ENCODE data around the gene PTPRZ1. TPM values are rescaled to one million over a fixed set of nuclear protein-coding genes. Genes with fewer than 3 reads are reported as not detected.

The PTPRZ1 gene
- total RNA-seq, 1 experiment from 2014 or later, result 105 TPM

- DNase-seq (ENCODE audit: low spot score) (no peak), ATAC-seq (no peak)
- Mint-ChIP-seq H3K27me3 (ENCODE audit: low read depth) (no peaks in the 10 kb centered on the region), H3K4me1 (peaks cover 84% of the 10 kb centered on the region), H3K36me3 (peaks cover 4% of the 10 kb centered on the region), H3K9me3 (no peaks in the 10 kb centered on the region), H3K27ac (peak overlapping the region; percentile 79), H3K4me3 (no peak overlapping the region)
- TF ChIP-seq, protein P1, sequence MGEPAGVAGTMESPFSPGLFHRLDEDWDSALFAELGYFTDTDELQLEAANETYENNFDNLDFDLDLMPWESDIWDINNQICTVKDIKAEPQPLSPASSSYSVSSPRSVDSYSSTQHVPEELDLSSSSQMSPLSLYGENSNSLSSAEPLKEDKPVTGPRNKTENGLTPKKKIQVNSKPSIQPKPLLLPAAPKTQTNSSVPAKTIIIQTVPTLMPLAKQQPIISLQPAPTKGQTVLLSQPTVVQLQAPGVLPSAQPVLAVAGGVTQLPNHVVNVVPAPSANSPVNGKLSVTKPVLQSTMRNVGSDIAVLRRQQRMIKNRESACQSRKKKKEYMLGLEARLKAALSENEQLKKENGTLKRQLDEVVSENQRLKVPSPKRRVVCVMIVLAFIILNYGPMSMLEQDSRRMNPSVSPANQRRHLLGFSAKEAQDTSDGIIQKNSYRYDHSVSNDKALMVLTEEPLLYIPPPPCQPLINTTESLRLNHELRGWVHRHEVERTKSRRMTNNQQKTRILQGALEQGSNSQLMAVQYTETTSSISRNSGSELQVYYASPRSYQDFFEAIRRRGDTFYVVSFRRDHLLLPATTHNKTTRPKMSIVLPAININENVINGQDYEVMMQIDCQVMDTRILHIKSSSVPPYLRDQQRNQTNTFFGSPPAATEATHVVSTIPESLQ (CRISPR knock-in tag; IDR thresholded peaks at IDR 0.05), result no peak
- TF ChIP-seq TP53 (CRISPR knock-in tag; IDR thresholded peaks at IDR 0.05) (no peak), ZNF416 (CRISPR knock-in tag; IDR thresholded peaks at IDR 0.05) (no peak), ZBTB21 (CRISPR knock-in tag; IDR thresholded peaks at IDR 0.05; ENCODE audit: borderline replicate concordance) (no peak), NFE2L1 (CRISPR knock-in tag; IDR thresholded peaks at IDR 0.05) (no peak), RELA (CRISPR knock-in tag; IDR thresholded peaks at IDR 0.05; ENCODE audit: borderline replicate concordance) (no peak), ZNF317 (CRISPR knock-in tag; IDR thresholded peaks at IDR 0.05; ENCODE audit: borderline replicate concordance, low read depth) (no peak), AFF4 (CRISPR knock-in tag; IDR thresholded peaks at IDR 0.05; ENCODE audit: borderline replicate concordance) (no peak), OVOL2 (CRISPR knock-in tag; IDR thresholded peaks at IDR 0.05; ENCODE audit: borderline replicate concordance) (no peak), ZNF219 (CRISPR knock-in tag; IDR thresholded peaks at IDR 0.05; ENCODE audit: borderline replicate concordance) (no peak), ZNF423 (CRISPR knock-in tag; IDR thresholded peaks at IDR 0.05) (no peak), GABPB1 (CRISPR knock-in tag; IDR thresholded peaks at IDR 0.05) (no peak), FOXJ3 (CRISPR knock-in tag; IDR thresholded peaks at IDR 0.05; ENCODE audit: borderline replicate concordance) (no peak), E2F4 (CRISPR knock-in tag; IDR thresholded peaks at IDR 0.05; ENCODE audit: borderline replicate concordance, low read depth) (no peak), SMAD3 (CRISPR knock-in tag; IDR thresholded peaks at IDR 0.05; ENCODE audit: borderline replicate concordance) (no peak)
- TF ChIP-seq, protein P2, sequence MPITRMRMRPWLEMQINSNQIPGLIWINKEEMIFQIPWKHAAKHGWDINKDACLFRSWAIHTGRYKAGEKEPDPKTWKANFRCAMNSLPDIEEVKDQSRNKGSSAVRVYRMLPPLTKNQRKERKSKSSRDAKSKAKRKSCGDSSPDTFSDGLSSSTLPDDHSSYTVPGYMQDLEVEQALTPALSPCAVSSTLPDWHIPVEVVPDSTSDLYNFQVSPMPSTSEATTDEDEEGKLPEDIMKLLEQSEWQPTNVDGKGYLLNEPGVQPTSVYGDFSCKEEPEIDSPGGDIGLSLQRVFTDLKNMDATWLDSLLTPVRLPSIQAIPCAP (CRISPR knock-in tag; IDR thresholded peaks at IDR 0.05), result no peak
- TF ChIP-seq, protein P3, sequence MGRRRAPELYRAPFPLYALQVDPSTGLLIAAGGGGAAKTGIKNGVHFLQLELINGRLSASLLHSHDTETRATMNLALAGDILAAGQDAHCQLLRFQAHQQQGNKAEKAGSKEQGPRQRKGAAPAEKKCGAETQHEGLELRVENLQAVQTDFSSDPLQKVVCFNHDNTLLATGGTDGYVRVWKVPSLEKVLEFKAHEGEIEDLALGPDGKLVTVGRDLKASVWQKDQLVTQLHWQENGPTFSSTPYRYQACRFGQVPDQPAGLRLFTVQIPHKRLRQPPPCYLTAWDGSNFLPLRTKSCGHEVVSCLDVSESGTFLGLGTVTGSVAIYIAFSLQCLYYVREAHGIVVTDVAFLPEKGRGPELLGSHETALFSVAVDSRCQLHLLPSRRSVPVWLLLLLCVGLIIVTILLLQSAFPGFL (CRISPR knock-in tag; IDR thresholded peaks at IDR 0.05; ENCODE audit: borderline replicate concordance), result no peak
- TF ChIP-seq, protein P4, sequence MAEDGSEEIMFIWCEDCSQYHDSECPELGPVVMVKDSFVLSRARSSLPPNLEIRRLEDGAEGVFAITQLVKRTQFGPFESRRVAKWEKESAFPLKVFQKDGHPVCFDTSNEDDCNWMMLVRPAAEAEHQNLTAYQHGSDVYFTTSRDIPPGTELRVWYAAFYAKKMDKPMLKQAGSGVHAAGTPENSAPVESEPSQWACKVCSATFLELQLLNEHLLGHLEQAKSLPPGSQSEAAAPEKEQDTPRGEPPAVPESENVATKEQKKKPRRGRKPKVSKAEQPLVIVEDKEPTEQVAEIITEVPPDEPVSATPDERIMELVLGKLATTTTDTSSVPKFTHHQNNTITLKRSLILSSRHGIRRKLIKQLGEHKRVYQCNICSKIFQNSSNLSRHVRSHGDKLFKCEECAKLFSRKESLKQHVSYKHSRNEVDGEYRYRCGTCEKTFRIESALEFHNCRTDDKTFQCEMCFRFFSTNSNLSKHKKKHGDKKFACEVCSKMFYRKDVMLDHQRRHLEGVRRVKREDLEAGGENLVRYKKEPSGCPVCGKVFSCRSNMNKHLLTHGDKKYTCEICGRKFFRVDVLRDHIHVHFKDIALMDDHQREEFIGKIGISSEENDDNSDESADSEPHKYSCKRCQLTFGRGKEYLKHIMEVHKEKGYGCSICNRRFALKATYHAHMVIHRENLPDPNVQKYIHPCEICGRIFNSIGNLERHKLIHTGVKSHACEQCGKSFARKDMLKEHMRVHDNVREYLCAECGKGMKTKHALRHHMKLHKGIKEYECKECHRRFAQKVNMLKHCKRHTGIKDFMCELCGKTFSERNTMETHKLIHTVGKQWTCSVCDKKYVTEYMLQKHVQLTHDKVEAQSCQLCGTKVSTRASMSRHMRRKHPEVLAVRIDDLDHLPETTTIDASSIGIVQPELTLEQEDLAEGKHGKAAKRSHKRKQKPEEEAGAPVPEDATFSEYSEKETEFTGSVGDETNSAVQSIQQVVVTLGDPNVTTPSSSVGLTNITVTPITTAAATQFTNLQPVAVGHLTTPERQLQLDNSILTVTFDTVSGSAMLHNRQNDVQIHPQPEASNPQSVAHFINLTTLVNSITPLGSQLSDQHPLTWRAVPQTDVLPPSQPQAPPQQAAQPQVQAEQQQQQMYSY (CRISPR knock-in tag; IDR thresholded peaks at IDR 0.05), result no peak
- TF ChIP-seq, protein P5, sequence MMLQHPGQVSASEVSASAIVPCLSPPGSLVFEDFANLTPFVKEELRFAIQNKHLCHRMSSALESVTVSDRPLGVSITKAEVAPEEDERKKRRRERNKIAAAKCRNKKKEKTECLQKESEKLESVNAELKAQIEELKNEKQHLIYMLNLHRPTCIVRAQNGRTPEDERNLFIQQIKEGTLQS (CRISPR knock-in tag; conservative IDR thresholded peaks at IDR 0.05), result no peak
- TF ChIP-seq, protein P6, sequence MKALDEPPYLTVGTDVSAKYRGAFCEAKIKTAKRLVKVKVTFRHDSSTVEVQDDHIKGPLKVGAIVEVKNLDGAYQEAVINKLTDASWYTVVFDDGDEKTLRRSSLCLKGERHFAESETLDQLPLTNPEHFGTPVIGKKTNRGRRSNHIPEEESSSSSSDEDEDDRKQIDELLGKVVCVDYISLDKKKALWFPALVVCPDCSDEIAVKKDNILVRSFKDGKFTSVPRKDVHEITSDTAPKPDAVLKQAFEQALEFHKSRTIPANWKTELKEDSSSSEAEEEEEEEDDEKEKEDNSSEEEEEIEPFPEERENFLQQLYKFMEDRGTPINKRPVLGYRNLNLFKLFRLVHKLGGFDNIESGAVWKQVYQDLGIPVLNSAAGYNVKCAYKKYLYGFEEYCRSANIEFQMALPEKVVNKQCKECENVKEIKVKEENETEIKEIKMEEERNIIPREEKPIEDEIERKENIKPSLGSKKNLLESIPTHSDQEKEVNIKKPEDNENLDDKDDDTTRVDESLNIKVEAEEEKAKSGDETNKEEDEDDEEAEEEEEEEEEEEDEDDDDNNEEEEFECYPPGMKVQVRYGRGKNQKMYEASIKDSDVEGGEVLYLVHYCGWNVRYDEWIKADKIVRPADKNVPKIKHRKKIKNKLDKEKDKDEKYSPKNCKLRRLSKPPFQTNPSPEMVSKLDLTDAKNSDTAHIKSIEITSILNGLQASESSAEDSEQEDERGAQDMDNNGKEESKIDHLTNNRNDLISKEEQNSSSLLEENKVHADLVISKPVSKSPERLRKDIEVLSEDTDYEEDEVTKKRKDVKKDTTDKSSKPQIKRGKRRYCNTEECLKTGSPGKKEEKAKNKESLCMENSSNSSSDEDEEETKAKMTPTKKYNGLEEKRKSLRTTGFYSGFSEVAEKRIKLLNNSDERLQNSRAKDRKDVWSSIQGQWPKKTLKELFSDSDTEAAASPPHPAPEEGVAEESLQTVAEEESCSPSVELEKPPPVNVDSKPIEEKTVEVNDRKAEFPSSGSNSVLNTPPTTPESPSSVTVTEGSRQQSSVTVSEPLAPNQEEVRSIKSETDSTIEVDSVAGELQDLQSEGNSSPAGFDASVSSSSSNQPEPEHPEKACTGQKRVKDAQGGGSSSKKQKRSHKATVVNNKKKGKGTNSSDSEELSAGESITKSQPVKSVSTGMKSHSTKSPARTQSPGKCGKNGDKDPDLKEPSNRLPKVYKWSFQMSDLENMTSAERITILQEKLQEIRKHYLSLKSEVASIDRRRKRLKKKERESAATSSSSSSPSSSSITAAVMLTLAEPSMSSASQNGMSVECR (CRISPR knock-in tag; IDR thresholded peaks at IDR 0.05; ENCODE audit: borderline replicate concordance), result no peak
- ChIA-PET POLR2A (no interaction called here), CTCF (interaction anchor here (1.5 to 2.7 kb wide), 2 partner anchors 112 to 487 kb away, joined by 3 to 8 read pairs; partner anchors contain the start of gene FAM3C)
These were observed 9.8 kb downstream of the PTPRZ1 start for GRCh38 chr7:121882731-121883130.

Measured in WTC11 (cell line).